ENCODE measurements around the gene AHCYL2.

GRCh38 chr7:129466796-129467195, 242.0 kb downstream of the AHCYL2 start:
- TF ChIP-seq POLR2AphosphoS5 (IDR thresholded peaks at IDR 0.05; ENCODE audit: insufficient read depth, low read depth, low read length) = no peak
- TF ChIP-seq, protein P1, sequence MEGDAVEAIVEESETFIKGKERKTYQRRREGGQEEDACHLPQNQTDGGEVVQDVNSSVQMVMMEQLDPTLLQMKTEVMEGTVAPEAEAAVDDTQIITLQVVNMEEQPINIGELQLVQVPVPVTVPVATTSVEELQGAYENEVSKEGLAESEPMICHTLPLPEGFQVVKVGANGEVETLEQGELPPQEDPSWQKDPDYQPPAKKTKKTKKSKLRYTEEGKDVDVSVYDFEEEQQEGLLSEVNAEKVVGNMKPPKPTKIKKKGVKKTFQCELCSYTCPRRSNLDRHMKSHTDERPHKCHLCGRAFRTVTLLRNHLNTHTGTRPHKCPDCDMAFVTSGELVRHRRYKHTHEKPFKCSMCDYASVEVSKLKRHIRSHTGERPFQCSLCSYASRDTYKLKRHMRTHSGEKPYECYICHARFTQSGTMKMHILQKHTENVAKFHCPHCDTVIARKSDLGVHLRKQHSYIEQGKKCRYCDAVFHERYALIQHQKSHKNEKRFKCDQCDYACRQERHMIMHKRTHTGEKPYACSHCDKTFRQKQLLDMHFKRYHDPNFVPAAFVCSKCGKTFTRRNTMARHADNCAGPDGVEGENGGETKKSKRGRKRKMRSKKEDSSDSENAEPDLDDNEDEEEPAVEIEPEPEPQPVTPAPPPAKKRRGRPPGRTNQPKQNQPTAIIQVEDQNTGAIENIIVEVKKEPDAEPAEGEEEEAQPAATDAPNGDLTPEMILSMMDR (IDR thresholded peaks at IDR 0.05; ENCODE audit: extremely low read depth in 1 of 2, insufficient read depth in 1 of 2, low read depth in 1 of 2, low read length in 2 of 2) = no peak
